Activated naive CD8-positive, alpha-beta T cell (primary cell): ENCODE results near the gene DMAC1.

Experiments used
- H3K27ac Mint-ChIP-seq: one replicate; pipeline ENCODE4 v1.8.0; 2021; ENCODE audit warnings: mixed read lengths
- H3K27me3 Mint-ChIP-seq: one replicate; pipeline ENCODE4 v1.8.0; 2021; ENCODE audit warnings: mixed read lengths
- H3K36me3 Mint-ChIP-seq: one replicate; pipeline ENCODE4 v1.8.0; 2021; ENCODE audit warnings: mixed read lengths
- H3K4me1 Mint-ChIP-seq: one replicate; pipeline ENCODE4 v1.8.0; 2021; ENCODE audit warnings: low read depth, mixed read lengths
- H3K4me3 Mint-ChIP-seq: one replicate; pipeline ENCODE4 v1.8.0; 2021; ENCODE audit warnings: mild to moderate bottlenecking, mixed read lengths
- H3K9me3 Mint-ChIP-seq: one replicate; pipeline ENCODE4 v1.8.0; 2021; ENCODE audit warnings: low read depth, mixed read lengths

DMAC1 gene

DNA sequence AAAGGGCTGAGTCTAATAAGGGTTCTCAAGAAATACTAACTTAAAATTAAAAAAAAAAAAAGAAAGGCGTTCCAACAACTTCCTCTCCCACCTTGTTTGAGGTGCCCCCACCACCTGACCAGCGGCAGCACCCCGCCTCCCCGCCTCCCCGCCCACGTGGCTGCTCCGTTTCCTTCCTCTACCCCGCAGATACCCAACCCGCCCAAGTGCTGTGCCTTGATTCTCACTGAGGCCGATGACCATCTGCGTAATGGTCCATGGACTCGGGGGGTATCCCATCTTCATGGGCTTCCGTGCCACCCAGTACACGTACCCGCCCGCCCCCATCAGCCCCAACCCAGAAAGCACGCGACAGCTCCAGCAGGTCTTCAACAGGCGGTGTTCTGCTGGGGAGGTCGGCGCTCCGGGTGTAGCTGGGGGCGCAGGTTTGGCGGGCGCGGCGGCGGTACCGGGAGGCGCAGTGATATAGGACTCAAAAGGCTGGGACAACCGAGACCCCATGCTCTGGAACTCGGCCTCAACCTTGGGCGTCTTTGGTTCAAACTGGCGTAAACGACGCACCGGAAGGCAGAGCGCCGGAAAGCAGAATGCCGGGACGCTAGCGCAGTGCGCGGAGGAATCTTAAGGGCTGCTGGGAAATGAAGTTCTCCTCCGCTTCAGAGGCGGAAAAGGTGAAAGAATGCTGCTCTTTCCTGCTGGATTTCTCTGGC lies at the start of gene DMAC1:
Gene DMAC1 (minus strand): TSS at position 545 of the 710 bp plus-strand sequence. CDS start 44 bp downstream, at position 501.
- Mint-ChIP-seq H3K36me3 (peaks cover 7% of the 10 kb centered on the region), H3K4me1 (peaks cover 51% of the 10 kb centered on the region), H3K27me3 (no peaks in the 10 kb centered on the region), H3K27ac (peak within 1 kb of the TSS; percentile 97), H3K4me3 (peak within 1 kb of the TSS; percentile 96), H3K9me3 (no peaks in the 10 kb centered on the region)

GRCh38 chr9:7849362-7849761 lies 49.8 kb upstream of the DMAC1 start:
- H3K4me1 Mint-ChIP-seq: no peaks in the 10 kb centered on the region
- peaks cover 4% of the 10 kb centered on the region for H3K36me3 Mint-ChIP-seq
- H3K4me3 Mint-ChIP-seq: no peak overlapping the region
- no peak overlapping the region for H3K27ac Mint-ChIP-seq
- H3K27me3 Mint-ChIP-seq: no peaks in the 10 kb centered on the region
- no peaks in the 10 kb centered on the region for H3K9me3 Mint-ChIP-seq

- no peaks in the 10 kb centered on the region for H3K9me3 Mint-ChIP-seq
Measured at GRCh38 chr9:7848498-7848897, 48.9 kb upstream of the DMAC1 start.

GRCh38 chr9:7844242-7844641 lies 44.7 kb upstream of the DMAC1 start:
- H3K4me3 Mint-ChIP-seq: no peak overlapping the region
- H3K36me3 Mint-ChIP-seq: no peaks in the 10 kb centered on the region
- no peaks in the 10 kb centered on the region for H3K4me1 Mint-ChIP-seq
- no peak overlapping the region for H3K27ac Mint-ChIP-seq
- no peaks in the 10 kb centered on the region for H3K9me3 Mint-ChIP-seq
- H3K27me3 Mint-ChIP-seq: peaks cover 2% of the 10 kb centered on the region

More at GRCh38 chr9:7848498-7848897, 48.9 kb upstream of the DMAC1 start:
- Mint-ChIP-seq H3K4me3 (no peak overlapping the region), H3K4me1 (no peaks in the 10 kb centered on the region), H3K27me3 (no peaks in the 10 kb centered on the region), H3K36me3 (peaks cover 4% of the 10 kb centered on the region), H3K27ac (no peak overlapping the region)

DNA sequence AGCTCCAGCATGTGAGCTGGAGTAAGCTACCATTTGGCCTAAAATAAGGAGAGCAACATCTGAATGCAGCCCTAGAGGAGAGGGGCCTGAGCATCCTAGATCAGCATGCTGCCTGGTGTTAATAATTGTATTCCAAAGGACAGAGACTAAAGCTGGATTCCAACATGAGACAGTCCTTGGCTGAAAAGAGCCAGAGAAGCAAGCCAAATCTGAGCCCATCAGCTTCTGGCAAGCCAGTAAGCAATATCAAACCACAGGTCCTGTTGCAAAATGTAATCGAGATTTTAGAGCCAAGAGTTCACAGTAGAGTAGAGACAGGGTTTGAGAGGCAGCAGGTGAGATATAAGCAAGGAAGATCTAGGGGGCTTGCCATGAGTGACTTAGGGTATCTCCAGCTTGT lies 42.3 kb upstream of the DMAC1 start:
- Mint-ChIP-seq H3K4me3 (no peak overlapping the region), H3K27me3 (peaks cover 2% of the 10 kb centered on the region), H3K27ac (no peak overlapping the region), H3K4me1 (no peaks in the 10 kb centered on the region), H3K36me3 (peaks cover 2% of the 10 kb centered on the region), H3K9me3 (no peaks in the 10 kb centered on the region)

- no peaks in the 10 kb centered on the region for H3K27me3 Mint-ChIP-seq
- H3K4me3 Mint-ChIP-seq: no peak overlapping the region
Measured at GRCh38 chr9:7834531-7834930, 35.0 kb upstream of the DMAC1 start.

GRCh38 chr9:7828334-7828733 lies 28.8 kb upstream of the DMAC1 start:
- no peaks in the 10 kb centered on the region for H3K4me1 Mint-ChIP-seq
- H3K9me3 Mint-ChIP-seq: no peaks in the 10 kb centered on the region
- no peak overlapping the region for H3K4me3 Mint-ChIP-seq
- H3K36me3 Mint-ChIP-seq: peaks cover 2% of the 10 kb centered on the region
- H3K27ac Mint-ChIP-seq: no peak overlapping the region
- peaks cover 2% of the 10 kb centered on the region for H3K27me3 Mint-ChIP-seq

More at GRCh38 chr9:7834531-7834930, 35.0 kb upstream of the DMAC1 start:
- Mint-ChIP-seq H3K27ac (no peak overlapping the region), H3K9me3 (no peaks in the 10 kb centered on the region), H3K36me3 (peaks cover 5% of the 10 kb centered on the region), H3K4me1 (no peaks in the 10 kb centered on the region)

- no peak overlapping the region for H3K27ac Mint-ChIP-seq
- no peak overlapping the region for H3K4me3 Mint-ChIP-seq
- H3K36me3 Mint-ChIP-seq: peaks cover 4% of the 10 kb centered on the region
- peaks cover 2% of the 10 kb centered on the region for H3K27me3 Mint-ChIP-seq
- no peaks in the 10 kb centered on the region for H3K4me1 Mint-ChIP-seq
- no peaks in the 10 kb centered on the region for H3K9me3 Mint-ChIP-seq
Measured at GRCh38 chr9:7827792-7828191, 28.2 kb upstream of the DMAC1 start.

- no peaks in the 10 kb centered on the region for H3K4me1 Mint-ChIP-seq
- no peaks in the 10 kb centered on the region for H3K9me3 Mint-ChIP-seq
- peaks cover 2% of the 10 kb centered on the region for H3K27me3 Mint-ChIP-seq
- peaks cover 4% of the 10 kb centered on the region for H3K36me3 Mint-ChIP-seq
- H3K27ac Mint-ChIP-seq: no peak overlapping the region
- no peak overlapping the region for H3K4me3 Mint-ChIP-seq
Measured at GRCh38 chr9:7827056-7827455, 27.5 kb upstream of the DMAC1 start.

DNA sequence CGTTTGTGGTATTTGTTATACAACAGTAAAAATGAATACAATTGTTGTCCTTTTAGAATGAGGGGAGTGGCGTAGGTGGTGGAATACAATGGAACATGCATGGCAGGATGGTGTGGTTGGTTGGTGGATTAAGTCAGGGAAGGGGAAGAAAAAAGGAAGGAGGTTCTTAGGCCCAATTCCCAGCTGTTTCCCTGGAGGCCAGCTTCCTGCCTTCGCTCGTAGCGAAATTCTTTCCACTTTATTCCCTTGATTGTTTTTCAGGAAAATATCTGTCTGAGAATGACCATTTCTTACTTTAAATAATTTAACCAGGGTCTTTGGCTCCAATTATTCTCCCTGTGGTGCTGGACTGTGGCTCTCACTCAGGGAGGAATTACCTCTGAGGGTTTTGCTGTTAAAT lies 24.1 kb upstream of the DMAC1 start:
- peaks cover 4% of the 10 kb centered on the region for H3K36me3 Mint-ChIP-seq
- H3K4me3 Mint-ChIP-seq: no peak overlapping the region
- no peaks in the 10 kb centered on the region for H3K4me1 Mint-ChIP-seq
- H3K27me3 Mint-ChIP-seq: peaks cover 2% of the 10 kb centered on the region
- H3K9me3 Mint-ChIP-seq: no peaks in the 10 kb centered on the region
- H3K27ac Mint-ChIP-seq: no peak overlapping the region

DNA sequence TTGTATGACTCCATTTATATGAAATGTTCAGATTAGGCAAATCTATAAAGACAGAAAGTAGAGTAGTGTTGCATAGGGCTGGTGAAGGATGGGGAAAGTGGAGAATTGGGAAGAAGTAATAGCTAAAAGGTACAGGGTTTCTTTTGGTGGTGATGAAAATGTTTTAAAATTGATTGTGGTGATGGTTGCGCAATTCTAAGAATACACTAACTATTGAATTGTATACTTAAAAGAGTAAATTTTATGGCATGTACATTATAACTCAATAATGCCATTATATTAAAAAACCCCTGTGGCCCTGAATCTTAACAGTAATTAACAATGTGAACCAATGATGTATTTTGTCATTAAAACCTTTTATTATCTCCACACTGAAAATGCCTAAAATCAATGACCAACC lies 20.4 kb upstream of the DMAC1 start:
- Mint-ChIP-seq H3K27ac (no peak overlapping the region), H3K4me3 (no peak overlapping the region), H3K4me1 (no peaks in the 10 kb centered on the region), H3K27me3 (peaks cover 2% of the 10 kb centered on the region), H3K36me3 (peaks cover 4% of the 10 kb centered on the region), H3K9me3 (no peaks in the 10 kb centered on the region)

DNA sequence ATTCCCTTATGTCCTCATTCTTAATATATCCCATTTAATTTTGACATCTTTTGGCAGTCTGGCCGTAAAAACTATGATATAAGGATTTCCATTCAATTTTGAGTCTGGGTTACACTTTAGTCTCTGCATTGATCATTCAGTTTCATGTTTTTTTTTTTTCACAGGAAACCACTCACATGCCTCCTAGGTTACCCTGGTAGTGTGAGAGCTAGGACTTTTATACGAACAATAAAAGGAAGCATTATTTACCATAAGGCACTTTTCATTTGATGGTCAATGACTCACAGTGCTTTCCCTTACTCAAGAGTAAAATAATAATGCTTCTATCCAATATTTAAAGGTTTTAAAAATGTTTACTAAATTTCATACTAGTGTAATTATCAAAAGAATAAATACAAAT lies 16.4 kb upstream of the DMAC1 start:
- Mint-ChIP-seq H3K4me1 (no peaks in the 10 kb centered on the region), H3K27ac (no peak overlapping the region), H3K4me3 (no peak overlapping the region), H3K9me3 (no peaks in the 10 kb centered on the region), H3K36me3 (no peaks in the 10 kb centered on the region), H3K27me3 (no peaks in the 10 kb centered on the region)

DNA sequence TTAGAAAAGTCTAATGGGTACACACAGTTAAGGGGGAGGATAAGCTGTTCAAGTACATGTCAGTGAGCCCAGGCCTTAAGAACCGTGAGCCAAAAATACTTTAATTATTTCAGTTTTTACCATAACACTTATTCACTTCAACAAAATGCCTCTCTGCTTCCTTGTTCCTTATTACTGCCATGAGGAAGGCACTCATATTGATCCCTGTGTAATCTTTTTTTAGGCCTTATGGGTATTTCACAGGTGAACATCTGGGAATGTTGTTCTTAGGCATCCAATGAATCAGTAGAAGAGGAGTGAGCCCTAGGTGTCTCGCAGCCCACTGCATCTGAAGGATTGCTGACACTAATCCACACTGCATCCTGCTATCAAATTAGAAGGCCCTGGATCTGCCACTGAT lies 13.5 kb upstream of the DMAC1 start:
- no peak overlapping the region for H3K27ac Mint-ChIP-seq
- H3K9me3 Mint-ChIP-seq: no peaks in the 10 kb centered on the region
- H3K36me3 Mint-ChIP-seq: no peaks in the 10 kb centered on the region
- H3K4me3 Mint-ChIP-seq: no peak overlapping the region
- no peaks in the 10 kb centered on the region for H3K4me1 Mint-ChIP-seq
- H3K27me3 Mint-ChIP-seq: no peaks in the 10 kb centered on the region

- H3K27ac Mint-ChIP-seq: no peak overlapping the region
- H3K36me3 Mint-ChIP-seq: no peaks in the 10 kb centered on the region
- no peaks in the 10 kb centered on the region for H3K27me3 Mint-ChIP-seq
- no peaks in the 10 kb centered on the region for H3K9me3 Mint-ChIP-seq
- no peak overlapping the region for H3K4me3 Mint-ChIP-seq
- no peaks in the 10 kb centered on the region for H3K4me1 Mint-ChIP-seq
Measured at GRCh38 chr9:7811677-7812076, 12.1 kb upstream of the DMAC1 start.

GRCh38 chr9:7802666-7803065 lies 3.1 kb upstream of the DMAC1 start:
- no peak overlapping the region for H3K4me3 Mint-ChIP-seq
- H3K36me3 Mint-ChIP-seq: peaks cover 2% of the 10 kb centered on the region
- no peak overlapping the region for H3K27ac Mint-ChIP-seq
- peaks cover 22% of the 10 kb centered on the region for H3K4me1 Mint-ChIP-seq
- H3K27me3 Mint-ChIP-seq: no peaks in the 10 kb centered on the region
- no peaks in the 10 kb centered on the region for H3K9me3 Mint-ChIP-seq

GRCh38 chr9:7799944-7800285 lies 337 bp upstream of the DMAC1 start:
- H3K36me3 Mint-ChIP-seq: peaks cover 7% of the 10 kb centered on the region
- peaks cover 46% of the 10 kb centered on the region for H3K4me1 Mint-ChIP-seq
- H3K4me3 Mint-ChIP-seq: peak overlapping the region; percentile 96
- H3K27ac Mint-ChIP-seq: peak overlapping the region; percentile 64
- H3K9me3 Mint-ChIP-seq: no peaks in the 10 kb centered on the region
- H3K27me3 Mint-ChIP-seq: no peaks in the 10 kb centered on the region
